ENCODE data around the gene NKTR.
"Not testable (repeated sequence)": the region's sequence is repeated elsewhere in the genome, so short reads cannot be mapped to it uniquely, and the experiment has no call there.

The NKTR gene

DNA sequence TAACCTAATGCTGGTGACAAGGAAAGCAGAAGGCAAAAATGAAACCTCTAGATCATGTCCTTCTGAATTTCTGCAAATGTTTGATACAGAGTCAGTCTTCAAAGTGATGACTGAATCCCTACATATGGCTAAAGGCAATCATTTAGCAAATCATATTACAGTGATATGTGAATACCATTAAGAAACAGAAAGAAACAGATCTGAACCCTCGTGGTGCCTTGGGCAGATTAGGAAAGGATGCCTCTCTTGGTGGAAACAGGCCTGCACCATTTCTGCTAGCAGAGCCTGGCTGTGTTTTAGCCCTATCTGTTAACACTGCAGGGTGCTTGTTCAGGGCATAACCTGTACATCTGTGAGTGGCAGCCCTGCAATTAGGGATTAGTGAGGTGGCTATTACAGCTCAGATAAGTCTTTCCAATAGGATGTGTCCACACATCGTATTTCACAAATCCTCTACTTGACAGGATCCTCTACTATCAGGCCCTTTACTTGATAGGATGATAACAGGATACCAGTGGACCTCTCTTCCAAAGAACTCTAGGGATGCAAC is 30.8 kb upstream of the NKTR start:
- no peak for DNase-seq
- TF ChIP-seq, protein P1, sequence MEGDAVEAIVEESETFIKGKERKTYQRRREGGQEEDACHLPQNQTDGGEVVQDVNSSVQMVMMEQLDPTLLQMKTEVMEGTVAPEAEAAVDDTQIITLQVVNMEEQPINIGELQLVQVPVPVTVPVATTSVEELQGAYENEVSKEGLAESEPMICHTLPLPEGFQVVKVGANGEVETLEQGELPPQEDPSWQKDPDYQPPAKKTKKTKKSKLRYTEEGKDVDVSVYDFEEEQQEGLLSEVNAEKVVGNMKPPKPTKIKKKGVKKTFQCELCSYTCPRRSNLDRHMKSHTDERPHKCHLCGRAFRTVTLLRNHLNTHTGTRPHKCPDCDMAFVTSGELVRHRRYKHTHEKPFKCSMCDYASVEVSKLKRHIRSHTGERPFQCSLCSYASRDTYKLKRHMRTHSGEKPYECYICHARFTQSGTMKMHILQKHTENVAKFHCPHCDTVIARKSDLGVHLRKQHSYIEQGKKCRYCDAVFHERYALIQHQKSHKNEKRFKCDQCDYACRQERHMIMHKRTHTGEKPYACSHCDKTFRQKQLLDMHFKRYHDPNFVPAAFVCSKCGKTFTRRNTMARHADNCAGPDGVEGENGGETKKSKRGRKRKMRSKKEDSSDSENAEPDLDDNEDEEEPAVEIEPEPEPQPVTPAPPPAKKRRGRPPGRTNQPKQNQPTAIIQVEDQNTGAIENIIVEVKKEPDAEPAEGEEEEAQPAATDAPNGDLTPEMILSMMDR (IDR thresholded peaks at IDR 0.05; ENCODE audit: low read depth, low read length, missing control alignments): no peak
- Histone ChIP-seq H3K27me3 (replicated peaks) (no peaks in the 10 kb centered on the region), H3K36me3 (replicated peaks) (peaks cover 23% of the 10 kb centered on the region), H3K27ac (no peak overlapping the region), H3K4me3 (ENCODE audit: low read depth, low read length) (no peak overlapping the region)
- in situ Hi-C loops (cut with HindIII; ENCODE audit: low pct_ligation_motif_present, low sequenced_read_pairs): no loop called here

DNA sequence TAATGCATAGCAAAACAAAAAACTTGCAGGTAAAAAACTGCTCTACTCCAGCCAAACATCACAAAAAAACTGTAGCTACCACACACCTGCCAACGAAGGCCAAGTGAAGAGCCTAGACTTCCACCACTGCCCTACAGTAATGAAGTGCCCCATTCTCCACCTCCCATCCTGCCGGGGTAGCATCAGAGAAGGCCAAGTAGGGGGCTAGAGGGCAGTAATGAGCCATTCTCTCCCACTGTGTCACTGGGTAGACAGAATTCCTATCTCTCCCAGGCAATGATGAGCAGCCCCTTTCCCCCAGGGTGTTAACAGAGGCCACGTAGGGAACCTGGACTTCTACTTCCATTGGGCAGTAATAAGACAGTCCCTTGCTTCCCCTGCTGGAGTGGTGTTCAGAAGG is 28.2 kb upstream of the NKTR start:
- Histone ChIP-seq H3K4me3 (ENCODE audit: low read depth, low read length) (no peak overlapping the region), H3K27me3 (replicated peaks) (no peaks in the 10 kb centered on the region), H3K27ac (no peak overlapping the region), H3K36me3 (replicated peaks) (peaks cover 10% of the 10 kb centered on the region)
- in situ Hi-C loops (cut with HindIII; ENCODE audit: low pct_ligation_motif_present, low sequenced_read_pairs): no loop called here
- peak; percentile 48 for DNase-seq
- TF ChIP-seq, protein P1 (IDR thresholded peaks at IDR 0.05; ENCODE audit: low read depth, low read length, missing control alignments): peak; percentile 81

DNA sequence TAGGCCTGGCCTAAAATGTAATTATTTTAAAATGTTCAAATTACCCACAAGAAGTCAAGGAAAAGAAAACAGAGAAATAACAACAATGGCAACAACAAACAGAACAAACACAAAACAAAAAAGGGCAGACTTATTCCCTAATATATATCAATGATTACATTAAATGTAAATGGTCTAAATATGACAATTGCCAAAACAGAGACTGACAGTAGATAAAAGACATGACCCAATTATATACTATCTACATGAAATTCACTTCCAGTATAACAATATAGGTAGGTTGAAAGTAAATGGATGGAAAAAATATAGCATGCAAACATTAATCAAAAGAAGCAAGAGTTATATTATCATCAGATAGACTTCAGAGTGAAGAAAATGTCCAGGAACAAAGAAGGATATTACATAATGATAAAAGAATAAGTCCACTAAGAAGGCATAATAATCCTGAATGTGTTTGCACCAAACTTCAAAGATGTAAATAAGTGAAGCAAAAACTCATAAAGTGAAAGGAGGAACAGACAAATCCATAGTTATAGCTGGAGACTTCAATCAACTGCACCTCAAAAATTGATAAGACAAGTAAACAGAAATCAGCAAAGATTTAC is 25.2 kb upstream of the NKTR start:
- Histone ChIP-seq H3K4me3 (ENCODE audit: low read depth, low read length) (no peak overlapping the region), H3K36me3 (replicated peaks) (peaks cover 5% of the 10 kb centered on the region), H3K27me3 (replicated peaks) (no peaks in the 10 kb centered on the region), H3K27ac (no peak overlapping the region)
- in situ Hi-C loops (cut with HindIII; ENCODE audit: low pct_ligation_motif_present, low sequenced_read_pairs): no loop called here
- DNase-seq: no peak
- TF ChIP-seq, protein P1 (IDR thresholded peaks at IDR 0.05; ENCODE audit: low read depth, low read length, missing control alignments): no peak

DNA sequence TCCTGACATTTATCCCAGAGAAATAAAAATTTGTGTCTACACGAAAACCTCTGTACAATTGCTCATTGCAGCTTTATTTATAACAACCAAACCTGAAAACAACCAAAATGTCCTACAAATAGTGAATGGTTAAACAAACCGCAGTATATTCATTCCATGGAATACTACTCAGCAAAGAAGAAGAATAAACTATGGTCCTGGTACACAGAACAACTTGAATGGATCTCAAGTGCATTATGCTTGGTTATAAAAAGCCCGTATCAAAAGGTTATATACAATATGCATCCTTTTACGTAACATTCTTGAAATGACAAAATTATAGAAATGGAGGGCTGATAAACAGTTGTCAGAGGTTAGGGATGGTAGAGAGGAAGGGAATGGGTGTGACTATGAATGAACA is 22.4 kb upstream of the NKTR start:
- Histone ChIP-seq H3K27me3 (replicated peaks) (no peaks in the 10 kb centered on the region), H3K36me3 (replicated peaks) (peaks cover 5% of the 10 kb centered on the region), H3K27ac (no peak overlapping the region), H3K4me3 (ENCODE audit: low read depth, low read length) (no peak overlapping the region)
- TF ChIP-seq, protein P1 (IDR thresholded peaks at IDR 0.05; ENCODE audit: low read depth, low read length, missing control alignments): no peak
- DNase-seq: no peak
- in situ Hi-C loops (cut with HindIII; ENCODE audit: low pct_ligation_motif_present, low sequenced_read_pairs): no loop called here

DNA sequence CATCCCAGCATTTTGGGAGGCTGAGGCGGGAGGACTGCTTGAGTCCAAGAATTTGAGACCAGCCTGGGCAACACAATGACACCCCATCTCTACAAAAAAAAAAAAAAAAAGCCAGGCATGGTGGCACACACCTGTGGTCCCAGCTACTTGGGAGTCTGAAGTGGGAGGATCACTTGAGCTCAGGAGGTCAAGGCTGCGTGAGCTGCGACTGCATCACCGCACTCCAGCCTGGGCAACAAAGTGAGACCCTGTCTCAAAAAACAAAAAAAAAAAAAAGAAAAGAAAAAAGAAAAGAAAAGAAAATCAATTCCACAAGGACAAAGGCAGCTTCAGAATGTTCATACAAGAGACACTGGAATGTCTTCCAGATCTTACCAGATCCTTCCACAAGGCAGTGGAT is 21.1 kb upstream of the NKTR start:
- H3K27me3 ChIP-seq (replicated peaks); in situ Hi-C loops (cut with HindIII; ENCODE audit: low pct_ligation_motif_present, low sequenced_read_pairs); H3K36me3 ChIP-seq (replicated peaks); DNase-seq; H3K27ac ChIP-seq; H3K4me3 ChIP-seq (ENCODE audit: low read depth, low read length): not testable (repeated sequence)

DNA sequence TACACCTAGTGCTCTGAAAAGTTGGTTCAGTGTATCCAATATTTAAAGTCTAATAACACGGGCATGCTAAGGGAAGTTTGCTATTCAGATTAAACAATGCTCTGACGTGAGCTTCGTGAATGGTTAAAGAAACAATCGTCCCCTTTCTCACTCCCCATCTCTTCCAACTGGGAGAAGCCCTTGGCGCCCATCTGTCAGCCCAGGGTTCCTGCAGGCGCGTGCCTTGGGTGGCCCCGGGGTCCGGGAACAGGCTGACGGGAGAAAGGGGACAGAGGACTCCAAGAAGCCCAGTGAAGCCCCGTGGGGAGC is 19.1 kb upstream of the NKTR start:
- H3K27ac ChIP-seq: peak overlapping the region; percentile 66
- TF ChIP-seq, protein P1 (IDR thresholded peaks at IDR 0.05; ENCODE audit: low read depth, low read length, missing control alignments): no peak
- H3K27me3 ChIP-seq (replicated peaks): no peaks in the 10 kb centered on the region
- DNase-seq: peak; percentile 5
- peak overlapping the region; percentile 84 for H3K4me3 ChIP-seq (ENCODE audit: low read depth, low read length)
- in situ Hi-C loops (cut with HindIII; ENCODE audit: low pct_ligation_motif_present, low sequenced_read_pairs): no loop called here
- H3K36me3 ChIP-seq (replicated peaks): peaks cover 3% of the 10 kb centered on the region
